Stomach (tissue), 9 donors: ENCODE results near the gene WDR26. TPM values are rescaled to one million over a fixed set of nuclear protein-coding genes. Genes with fewer than 3 reads are reported as not detected.
"Not testable (repeated sequence)": the region's sequence is repeated elsewhere in the genome, so short reads cannot be mapped to it uniquely, and the experiment has no call there.

Experiments
- DNase-seq, 2 donors: peaks; one replicate each; pipeline versions ENCODE4 v3.0.0 to v3.0.0-alpha.2; 2013 to 2019
- H3K27ac ChIP-seq, 5 donors: fragments of 200-600 bp in 4 of 5; sonication (generic) in 4 of 5; one replicate each; pipeline ENCODE4 v1.5.1; 2013 to 2019; ENCODE audit warnings: mild to moderate bottlenecking in 1 of 5, moderate library complexity in 1 of 5
- H3K27me3 ChIP-seq, 3 donors: fragments of 200-600 bp; sonication (generic); one replicate each; pipeline ENCODE4 v1.5.1; 2017 to 2019; ENCODE audit warnings: mixed run types in 1 of 3
- H3K36me3 ChIP-seq, 4 donors: fragments of 200-600 bp; sonication (generic); 1 replicate in 3 of 4; 2 replicates in 1 of 4; pipeline ENCODE4 v1.5.1; 2016 to 2019
- H3K4me1 ChIP-seq, 4 donors: fragments of 200-600 bp; sonication (generic); one replicate each; pipeline ENCODE4 v1.5.1; 2016 to 2019
- H3K4me3 ChIP-seq, 4 donors: fragments of 200-600 bp; sonication (generic) in 3 of 4; one replicate each; pipeline ENCODE4 v1.5.1; 2016 to 2019; ENCODE audit warnings: mild to moderate bottlenecking in 1 of 4
- H3K9me3 ChIP-seq, 4 donors: fragments of 200-600 bp; sonication (generic); one replicate each; pipeline ENCODE4 v1.5.1; 2016 to 2019
- EP300 ChIP-seq: sonication (generic); formaldehyde crosslinking; IDR thresholded peaks from one replicate; pipeline ENCODE4 v1.6.1; 2017; ENCODE audit warnings: antibody characterized with exemption
- POLR2A ChIP-seq, 4 donors: fragments of 450-650 bp; IDR thresholded peaks; one replicate each; pipeline ENCODE4 v1.6.1; 2016; ENCODE audit warnings: antibody characterized with exemption in 4 of 4, control low read depth in 2 of 4, mild to moderate bottlenecking in 1 of 4, moderate library complexity in 1 of 4
- POLR2AphosphoS5 ChIP-seq, 3 donors: sonication (generic); formaldehyde crosslinking; IDR thresholded peaks; one replicate each; pipeline ENCODE4 v1.6.1; 2016; ENCODE audit warnings: antibody characterized with exemption in 3 of 3
- WGBS, 5 donors: extraction: QIAGEN DNeasy Blood & Tissue Kit in 3 of 5; methylation state at CpG; one replicate each; pipeline versions ENCODE4 v1.1.5 to v1.1.7; 2013 to 2018; 5-methylcytosine and 5-hydroxymethylcytosine counted together
- intact Hi-C: fragments of 100-400 bp; cut with DNase I; formaldehyde crosslinking; loops from one replicate; pipeline ENCODE4 v1.15.1; 2023; ENCODE audit warnings: low total_unique reads
- polyA plus RNA-seq, 3 donors: library from polyadenylated mRNA; stranded (reverse); fragments of 200-250 nt; gene quantifications; one replicate each; pipeline ENCODE4 v1.2.3, GENCODE V29; 2013
- total RNA-seq, 5 donors: library from RNA; depleted of rRNA; stranded (reverse); fragments of >200 nt; gene quantifications; one replicate each; pipeline versions ENCODE4 v1.1.0 to v1.2.3, GENCODE V29; 2014 to 2016
- TF ChIP-seq, protein P1 (sequence below), 7 experiments: fragments of 450-650 bp in 4 of 7; fragments of 200-600 bp in 3 of 7; sonication (generic) in 3 of 7; IDR thresholded peaks; one replicate each; pipeline ENCODE4 v1.5.1; 2016 to 2019; ENCODE audit warnings: antibody characterized with exemption in 7 of 7, control low read depth in 2 of 7, mild to moderate bottlenecking in 1 of 7
- donor health status: healthy with polysubstance abuse.
- donor health status: Bipolar disorder and iron deficiency.
- donor health status: healthy.

WDR26 gene
- total and polyA plus RNA-seq, 8 donors, result 17.0 to 154 (median 26.0) TPM

GRCh38 chr1:224353975-224354925, 80.3 kb downstream of the WDR26 start:
- WGBS, 5 donors, result 57 to 68% (median 61%) methylated on average over 5 of the region's 5 CpGs
- peaks cover 14 to 21% (median 20%) of the 10 kb centered on the region in 4 donors for H3K4me1 ChIP-seq
- H3K4me3 ChIP-seq, result no peak overlapping the region
- no peak overlapping the region for H3K27ac ChIP-seq
- DNase-seq, result no peak
- H3K36me3 ChIP-seq, result no peaks in the 10 kb centered on the region
- no peaks in the 10 kb centered on the region for H3K9me3 ChIP-seq
- intact Hi-C loops, result no loop called here
- TF ChIP-seq EP300, result no peak
- no peak for TF ChIP-seq POLR2A (IDR thresholded peaks at IDR 0.05)
- TF ChIP-seq, protein P1, sequence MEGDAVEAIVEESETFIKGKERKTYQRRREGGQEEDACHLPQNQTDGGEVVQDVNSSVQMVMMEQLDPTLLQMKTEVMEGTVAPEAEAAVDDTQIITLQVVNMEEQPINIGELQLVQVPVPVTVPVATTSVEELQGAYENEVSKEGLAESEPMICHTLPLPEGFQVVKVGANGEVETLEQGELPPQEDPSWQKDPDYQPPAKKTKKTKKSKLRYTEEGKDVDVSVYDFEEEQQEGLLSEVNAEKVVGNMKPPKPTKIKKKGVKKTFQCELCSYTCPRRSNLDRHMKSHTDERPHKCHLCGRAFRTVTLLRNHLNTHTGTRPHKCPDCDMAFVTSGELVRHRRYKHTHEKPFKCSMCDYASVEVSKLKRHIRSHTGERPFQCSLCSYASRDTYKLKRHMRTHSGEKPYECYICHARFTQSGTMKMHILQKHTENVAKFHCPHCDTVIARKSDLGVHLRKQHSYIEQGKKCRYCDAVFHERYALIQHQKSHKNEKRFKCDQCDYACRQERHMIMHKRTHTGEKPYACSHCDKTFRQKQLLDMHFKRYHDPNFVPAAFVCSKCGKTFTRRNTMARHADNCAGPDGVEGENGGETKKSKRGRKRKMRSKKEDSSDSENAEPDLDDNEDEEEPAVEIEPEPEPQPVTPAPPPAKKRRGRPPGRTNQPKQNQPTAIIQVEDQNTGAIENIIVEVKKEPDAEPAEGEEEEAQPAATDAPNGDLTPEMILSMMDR (IDR thresholded peaks at IDR 0.05), result no peak
- TF ChIP-seq POLR2AphosphoS5 (IDR thresholded peaks at IDR 0.05), result no peak
- no peaks in the 10 kb centered on the region for H3K27me3 ChIP-seq

DNA sequence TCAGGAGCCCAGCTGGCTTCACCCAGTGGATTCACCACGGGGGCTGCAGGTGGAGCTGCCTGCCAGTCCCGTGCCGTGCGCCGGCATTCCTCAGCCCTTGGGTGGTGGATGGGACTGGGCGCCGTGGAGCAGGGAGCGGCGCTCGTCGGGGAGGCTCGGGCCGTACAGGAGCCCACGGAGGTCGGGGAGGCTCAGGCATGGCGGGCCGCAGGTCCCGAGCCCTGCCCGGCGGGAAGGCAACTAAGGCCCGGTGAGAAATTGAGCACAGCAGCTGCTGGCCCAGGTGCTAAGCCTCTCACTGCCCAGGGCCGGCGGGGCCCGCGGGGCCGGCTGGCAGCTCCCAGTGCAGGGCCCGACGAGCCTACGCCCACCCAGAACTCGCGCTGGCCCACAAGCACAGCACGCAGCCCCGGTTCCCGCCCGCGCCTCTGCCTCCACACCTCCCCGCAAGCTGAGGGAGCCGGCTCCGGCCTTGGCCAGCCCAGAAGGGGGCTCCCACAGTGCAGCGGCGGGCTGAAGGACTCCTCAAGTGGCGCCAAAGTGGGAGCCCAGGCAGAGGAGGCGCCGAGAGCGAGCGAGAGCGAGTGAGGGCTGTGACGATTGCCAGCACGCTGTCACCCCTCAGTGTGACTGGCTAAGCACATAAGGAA, 82.0 kb downstream of the WDR26 start:
- H3K27me3 ChIP-seq, intact Hi-C loops, H3K4me3 ChIP-seq, H3K4me1 ChIP-seq, H3K36me3 ChIP-seq, DNase-seq, H3K27ac ChIP-seq, H3K9me3 ChIP-seq: not testable (repeated sequence)
- WGBS, 5 donors, result 93 to 97% (median 95%) methylated on average over 21 to 49 of the region's 49 CpGs

- intact Hi-C loops, H3K9me3 ChIP-seq, H3K27ac ChIP-seq, H3K4me1 ChIP-seq, DNase-seq, H3K36me3 ChIP-seq, H3K27me3 ChIP-seq, H3K4me3 ChIP-seq: not testable (repeated sequence)
- WGBS, 5 donors, result 90 to 94% (median 92%) methylated on average over 22 to 30 of the region's 30 CpGs
Observed at GRCh38 chr1:224349716-224350115, 84.9 kb downstream of the WDR26 start.

DNA sequence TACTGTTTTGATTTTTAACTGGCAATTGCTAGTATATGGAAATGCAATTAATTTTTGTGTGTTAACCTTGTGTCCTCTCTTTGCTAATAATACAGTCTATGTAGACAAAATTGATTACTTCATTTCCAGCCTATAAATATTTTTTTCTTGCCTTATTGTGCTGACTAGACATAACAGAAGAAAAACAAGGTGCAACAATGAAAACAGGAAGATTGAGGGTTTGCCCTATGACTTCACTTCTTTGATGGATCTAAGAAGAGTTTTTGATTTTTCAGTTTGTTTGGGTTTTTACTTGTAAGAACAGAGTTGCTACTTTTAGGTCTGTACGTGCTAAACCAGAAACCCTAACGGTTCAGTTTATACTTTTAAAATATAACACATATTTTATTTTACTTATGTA, 86.5 kb downstream of the WDR26 start:
- WGBS, 5 donors, result 81 to 85% (median 82%) methylated on average over 2 of the region's 2 CpGs
- Histone ChIP-seq H3K36me3 (no peaks in the 10 kb centered on the region), H3K27me3 (no peaks in the 10 kb centered on the region), H3K27ac (no peak overlapping the region), H3K4me1 (no peaks in the 10 kb centered on the region), H3K9me3 (peaks cover 8 to 20% (median 16%) of the 10 kb centered on the region in 4 donors), H3K4me3 (no peak overlapping the region)
- DNase-seq, result no peak
- TF ChIP-seq POLR2A (IDR thresholded peaks at IDR 0.05) (no peak), EP300 (no peak), POLR2AphosphoS5 (IDR thresholded peaks at IDR 0.05) (no peak)
- TF ChIP-seq, protein P1 (IDR thresholded peaks at IDR 0.05), result no peak
- intact Hi-C loops, result no loop called here

DNA sequence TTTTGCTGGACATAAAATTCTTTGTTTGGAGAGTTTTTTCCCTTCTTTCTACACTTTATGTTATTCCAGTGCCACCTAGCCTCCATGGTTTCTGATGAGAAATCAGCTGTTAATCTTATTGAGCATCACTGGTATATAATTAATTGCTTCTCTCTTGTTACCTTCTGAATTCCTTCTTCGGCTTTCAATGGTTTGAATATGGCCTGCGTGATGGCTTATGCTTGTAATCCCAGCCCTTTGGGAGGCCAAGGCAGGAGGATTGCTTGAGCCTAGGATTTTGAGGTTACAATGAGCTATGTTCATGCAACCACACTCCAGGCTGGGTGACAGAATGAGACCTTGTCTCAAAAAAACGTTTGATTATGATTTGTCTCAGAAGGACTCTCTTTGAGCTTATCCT, 90.9 kb downstream of the WDR26 start:
- DNase-seq, result no peak
- H3K9me3 ChIP-seq, result peaks cover 8 to 25% (median 18%) of the 10 kb centered on the region in 4 donors
- no peak overlapping the region for H3K27ac ChIP-seq
- TF ChIP-seq, protein P1 (IDR thresholded peaks at IDR 0.05), result no peak
- TF ChIP-seq EP300 (no peak), POLR2A (IDR thresholded peaks at IDR 0.05) (no peak), POLR2AphosphoS5 (IDR thresholded peaks at IDR 0.05) (no peak)
- intact Hi-C loops, result no loop called here
- no peak overlapping the region for H3K4me3 ChIP-seq
- WGBS, 5 donors, result 39 to 56% (median 43%) methylated on average over 3 of the region's 3 CpGs
- H3K36me3 ChIP-seq, result no peaks in the 10 kb centered on the region
- peaks cover 0 to 8% (median 6%) of the 10 kb centered on the region in 4 donors for H3K4me1 ChIP-seq
- H3K27me3 ChIP-seq, result peaks cover 0 to 5% (median 4%) of the 10 kb centered on the region in 3 donors

DNA sequence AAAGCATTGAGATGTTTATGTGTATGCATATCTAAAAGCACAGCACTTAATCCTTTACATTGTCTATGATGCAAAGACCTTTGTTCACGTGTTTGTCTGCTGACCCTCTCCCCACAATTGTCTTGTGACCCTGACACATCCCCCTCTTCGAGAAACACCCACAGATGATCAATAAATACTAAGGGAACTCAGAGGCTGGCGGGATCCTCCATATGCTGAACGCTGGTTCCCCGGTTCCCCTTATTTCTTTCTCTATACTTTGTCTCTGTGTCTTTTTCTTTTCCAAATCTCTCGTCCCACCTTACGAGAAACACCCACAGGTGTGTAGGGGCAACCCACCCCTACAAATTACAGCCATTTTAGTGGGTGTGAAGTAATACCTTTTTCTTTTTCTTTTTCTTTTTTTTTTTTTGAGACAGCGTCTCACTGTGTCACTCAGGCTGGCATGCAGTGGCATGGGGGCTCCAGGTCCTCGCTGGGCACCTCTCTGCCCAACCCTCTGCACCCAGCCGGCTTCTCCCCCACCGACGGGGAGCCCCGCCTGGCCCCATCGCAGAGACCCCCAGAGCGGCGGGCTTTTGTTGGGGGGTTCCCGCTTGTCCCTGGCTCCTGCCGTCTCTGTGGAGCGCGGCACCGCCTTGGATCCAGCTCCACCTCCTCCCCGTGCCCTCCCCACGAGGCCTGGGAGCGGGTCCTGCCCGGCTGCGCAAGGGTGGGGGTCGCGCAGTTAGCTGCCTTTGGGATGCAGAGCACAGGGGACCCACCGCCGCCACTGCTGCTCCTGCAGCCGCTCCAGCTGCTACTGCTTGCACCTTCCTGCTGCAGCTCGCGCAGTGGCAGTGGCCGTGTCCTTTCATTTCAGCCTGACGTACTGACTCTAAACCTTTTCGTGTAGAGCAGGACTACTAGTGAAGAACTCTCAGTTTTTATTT, 93.9 kb downstream of the WDR26 start:
- intact Hi-C loops, H3K27me3 ChIP-seq, H3K4me1 ChIP-seq, H3K36me3 ChIP-seq: not testable (repeated sequence)
- Histone ChIP-seq H3K27ac (peak overlapping the region in 3 of 5 donors; percentile 7 to 55 (median 37)), H3K9me3 (peaks cover 8 to 25% (median 18%) of the 10 kb centered on the region in 4 donors), H3K4me3 (peak overlapping the region; percentile 49 to 68 (median 57))
- 2 to 8% (median 3%) methylated on average over 23 to 31 of the region's 36 CpGs for WGBS, 5 donors
- peak; percentile 54 to 59 for DNase-seq
